Measurements from ENCODE around the gene FAIM2.

- TF ChIP-seq, protein P1, sequence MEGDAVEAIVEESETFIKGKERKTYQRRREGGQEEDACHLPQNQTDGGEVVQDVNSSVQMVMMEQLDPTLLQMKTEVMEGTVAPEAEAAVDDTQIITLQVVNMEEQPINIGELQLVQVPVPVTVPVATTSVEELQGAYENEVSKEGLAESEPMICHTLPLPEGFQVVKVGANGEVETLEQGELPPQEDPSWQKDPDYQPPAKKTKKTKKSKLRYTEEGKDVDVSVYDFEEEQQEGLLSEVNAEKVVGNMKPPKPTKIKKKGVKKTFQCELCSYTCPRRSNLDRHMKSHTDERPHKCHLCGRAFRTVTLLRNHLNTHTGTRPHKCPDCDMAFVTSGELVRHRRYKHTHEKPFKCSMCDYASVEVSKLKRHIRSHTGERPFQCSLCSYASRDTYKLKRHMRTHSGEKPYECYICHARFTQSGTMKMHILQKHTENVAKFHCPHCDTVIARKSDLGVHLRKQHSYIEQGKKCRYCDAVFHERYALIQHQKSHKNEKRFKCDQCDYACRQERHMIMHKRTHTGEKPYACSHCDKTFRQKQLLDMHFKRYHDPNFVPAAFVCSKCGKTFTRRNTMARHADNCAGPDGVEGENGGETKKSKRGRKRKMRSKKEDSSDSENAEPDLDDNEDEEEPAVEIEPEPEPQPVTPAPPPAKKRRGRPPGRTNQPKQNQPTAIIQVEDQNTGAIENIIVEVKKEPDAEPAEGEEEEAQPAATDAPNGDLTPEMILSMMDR (IDR thresholded peaks at IDR 0.05) = no peak
- TF ChIP-seq POLR2A (IDR thresholded peaks at IDR 0.05; ENCODE audit: low read depth) = no peak
- no peak for TF ChIP-seq POLR2AphosphoS5 (IDR thresholded peaks at IDR 0.05)
These were observed 901 bp upstream of the FAIM2 start for GRCh38 chr12:49904601-49905000.

Data from esophagus muscularis mucosa (tissue), 3 donors.